NCI-H1436 (cell line): ENCODE data around the gene OTUB1.

Experiments
- DNase-seq: peaks from one replicate; lab custom pipeline; 2025; lab: John Stamatoyannopoulos, UW

Gene OTUB1

DNA sequence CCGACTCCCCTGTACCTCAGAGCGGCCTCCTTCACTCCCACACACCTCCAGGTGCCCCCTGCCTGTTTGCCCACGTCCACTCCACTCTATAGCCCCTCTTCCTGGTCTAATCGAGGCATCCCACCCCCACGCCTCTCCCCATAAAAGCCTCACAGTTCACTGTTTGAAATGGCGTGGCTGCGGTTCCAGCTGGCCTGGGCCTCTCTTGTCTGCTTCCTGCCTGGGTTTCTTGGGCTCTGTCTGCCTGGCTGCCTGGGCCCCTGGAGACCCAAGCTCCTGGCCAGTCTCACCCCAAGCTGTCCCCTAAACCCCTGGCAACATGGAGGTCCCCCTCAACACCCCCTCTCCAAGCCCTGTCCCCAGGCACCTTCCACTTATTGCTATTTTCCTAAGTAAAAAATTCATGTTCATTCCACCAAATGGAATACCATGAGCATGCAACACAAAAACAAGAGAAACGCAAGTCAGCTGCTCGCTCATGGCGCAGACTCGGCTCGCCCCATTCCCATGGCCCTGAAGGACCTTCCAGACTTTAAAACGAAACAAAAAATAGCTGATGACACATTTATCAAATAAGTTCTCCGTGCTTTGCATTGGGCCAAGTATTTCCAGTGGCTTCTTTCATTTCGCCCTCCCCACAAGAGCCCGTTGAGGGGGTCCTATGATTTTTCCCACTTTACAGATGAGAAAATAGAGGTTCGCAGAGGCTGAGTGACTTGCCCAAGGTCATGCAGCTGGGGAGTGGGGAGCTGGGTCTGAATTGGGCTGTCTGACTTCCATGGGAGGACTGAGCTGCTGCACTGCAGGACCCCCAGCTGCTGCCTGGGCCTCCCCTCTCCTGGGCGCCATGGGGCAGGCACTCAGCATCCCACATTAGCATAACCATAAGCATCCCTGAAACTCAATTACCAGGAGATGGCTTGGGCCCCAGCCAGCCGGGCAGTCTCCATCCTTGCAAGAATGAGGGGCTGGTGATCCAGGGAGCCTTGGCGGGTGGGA lies 37.8 kb downstream of the OTUB1 start:
- no peak for DNase-seq

- no peak for DNase-seq
Observed at GRCh38 chr11:64025205-64025604, 39.0 kb downstream of the OTUB1 start.

DNA sequence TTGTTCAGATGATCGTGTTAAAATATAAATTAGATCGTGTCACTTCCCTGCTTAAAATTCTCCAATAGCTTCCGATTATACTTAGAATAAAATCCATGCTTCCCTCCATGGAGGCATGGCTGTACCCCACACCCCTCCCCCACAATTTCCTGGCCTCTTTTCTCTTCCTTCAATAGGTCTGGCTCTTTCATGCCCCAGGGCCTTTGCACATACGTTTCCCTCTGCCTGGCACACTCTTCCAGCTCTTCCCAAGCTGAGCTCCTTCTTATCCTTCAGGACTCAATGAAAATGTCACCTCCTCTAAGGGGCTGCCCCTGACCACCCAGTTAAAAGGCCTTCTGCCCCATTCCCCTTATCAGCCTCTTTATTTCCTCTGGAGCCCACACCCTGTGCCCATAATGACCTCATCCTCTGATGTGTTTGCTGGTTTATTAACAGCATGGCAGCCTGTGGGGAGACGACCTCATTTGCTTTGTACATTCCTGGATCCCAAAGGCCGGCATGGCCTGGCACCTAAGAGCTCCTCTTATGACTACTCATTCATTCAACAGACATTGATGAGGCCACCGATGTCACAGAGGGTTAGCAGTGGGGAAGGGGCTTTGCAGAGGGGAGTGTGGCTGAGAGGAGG lies 40.5 kb downstream of the OTUB1 start:
- no peak for DNase-seq

DNA sequence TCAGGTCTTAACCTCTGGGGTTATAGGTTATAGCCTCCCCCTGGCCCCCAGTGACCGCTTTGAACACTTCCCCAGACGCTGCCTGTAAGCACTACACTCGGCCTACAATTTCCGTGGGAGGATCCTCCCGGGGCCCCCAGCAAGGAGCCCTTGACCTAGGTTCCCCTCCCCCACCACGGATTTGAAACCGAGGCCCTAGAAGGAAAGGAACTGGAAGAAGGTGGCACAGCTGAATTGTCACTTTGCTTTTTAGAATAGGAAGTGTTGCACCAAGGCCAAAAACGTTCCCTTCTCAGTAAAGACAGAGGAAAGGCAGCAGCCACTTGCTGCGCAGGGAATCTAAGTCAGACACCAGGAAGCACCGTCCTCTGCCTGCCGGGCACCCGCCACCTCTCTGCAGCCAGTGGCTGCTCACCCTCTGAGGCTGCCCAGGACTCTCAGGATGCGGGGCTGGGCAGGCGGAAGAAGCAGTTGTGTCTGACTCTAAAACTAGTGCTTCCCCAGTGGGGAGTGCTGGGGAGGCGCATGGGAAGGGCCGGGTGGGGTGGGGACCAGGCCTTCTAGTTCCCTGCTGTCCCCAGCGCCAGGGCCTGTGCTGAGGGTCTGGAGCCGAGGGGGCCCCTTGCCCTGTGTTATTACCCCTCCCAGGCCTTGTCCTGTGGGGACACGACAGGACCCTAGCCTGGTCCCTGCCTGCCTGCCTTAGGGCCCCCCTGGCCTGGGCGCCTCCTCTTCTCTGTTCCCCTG lies 41.6 kb downstream of the OTUB1 start:
- DNase-seq = no peak

DNA sequence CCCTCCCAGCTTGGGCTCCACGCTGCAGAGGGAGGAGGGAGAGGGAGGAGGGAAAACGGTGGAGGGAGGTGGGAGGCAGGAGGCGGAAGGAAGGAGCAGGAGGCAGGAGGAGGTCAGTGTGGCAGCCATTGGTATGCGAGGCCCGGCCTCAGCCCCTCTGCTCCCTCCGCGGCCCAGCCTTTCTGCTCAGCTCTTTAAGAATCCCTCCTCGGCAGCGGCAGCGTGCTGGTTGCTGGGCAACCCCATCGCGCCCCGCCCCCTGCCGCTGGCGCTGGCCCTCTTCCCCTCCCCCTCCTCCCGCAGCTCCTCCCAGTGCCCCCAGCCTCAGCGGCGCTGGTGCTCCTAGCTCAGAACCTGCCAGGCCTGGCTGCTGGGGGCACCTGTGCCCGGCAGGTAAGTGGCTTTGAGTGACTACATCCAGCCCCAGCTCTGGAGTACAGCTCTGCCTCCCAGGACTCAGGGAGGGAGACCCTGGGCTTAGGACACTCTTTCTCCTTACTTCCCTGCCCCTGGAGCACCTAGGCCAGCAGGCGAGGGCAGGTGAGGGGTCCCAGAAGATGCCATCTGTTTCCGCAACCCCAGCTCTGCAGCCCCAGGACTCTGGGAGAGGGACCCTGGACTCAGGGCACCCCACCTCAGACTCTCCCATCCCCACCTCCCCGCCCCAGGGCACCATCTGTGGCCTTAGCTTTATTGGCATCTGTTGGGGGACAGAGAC lies 42.3 kb downstream of the OTUB1 start:
- peak; percentile 64 for DNase-seq

GRCh38 chr11:64029773-64030172 lies 43.5 kb downstream of the OTUB1 start:
- no peak for DNase-seq

DNA sequence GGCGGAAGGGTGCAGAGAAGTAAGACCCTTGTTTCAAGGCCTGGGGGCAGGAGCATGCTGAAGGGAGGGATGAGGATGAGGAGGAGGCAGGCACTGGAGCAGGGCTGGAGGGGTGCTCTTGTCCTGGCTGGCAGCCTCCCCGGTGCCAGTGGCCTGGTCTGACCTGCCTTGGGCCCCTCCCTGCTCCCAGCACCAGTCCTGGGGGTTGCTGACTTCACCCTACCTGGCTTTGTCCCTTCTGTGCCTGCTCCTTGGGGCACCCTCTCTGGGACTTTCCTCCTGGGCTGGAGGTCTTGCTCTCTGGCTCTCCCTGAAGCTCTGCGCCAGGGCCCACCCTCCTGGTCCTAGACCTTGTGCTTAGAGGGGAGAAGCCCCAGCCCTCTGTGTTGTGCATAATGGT lies 44.8 kb downstream of the OTUB1 start:
- DNase-seq = no peak

GRCh38 chr11:64032050-64032449 lies 45.8 kb downstream of the OTUB1 start:
- DNase-seq = no peak

GRCh38 chr11:64034411-64034811 lies 48.2 kb downstream of the OTUB1 start:
- DNase-seq = no peak

DNA sequence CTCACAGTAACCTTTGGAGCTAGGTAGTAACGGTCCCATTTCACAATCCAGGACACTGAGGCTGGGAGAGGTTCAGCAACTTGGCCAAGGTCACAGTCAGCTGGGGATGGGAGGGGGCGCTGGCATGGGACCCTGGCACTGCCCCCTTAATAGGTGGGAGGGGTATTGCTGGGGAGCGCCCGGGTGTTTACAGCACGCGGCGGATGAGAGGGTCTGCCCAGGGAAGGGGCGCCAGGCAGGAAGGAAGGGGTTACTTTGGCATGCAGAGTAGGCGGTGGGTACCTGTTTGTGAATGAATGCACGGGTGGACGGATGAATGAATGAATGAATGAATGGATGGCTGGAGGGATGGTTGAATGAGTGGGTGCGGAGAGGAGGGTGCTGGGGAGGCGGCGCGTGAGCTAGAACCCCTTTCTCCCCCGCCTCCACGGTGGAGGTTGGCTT lies 48.9 kb downstream of the OTUB1 start:
- DNase-seq = no peak

GRCh38 chr11:64035576-64035975 lies 49.3 kb downstream of the OTUB1 start, which contains the start of gene FLRT1:
TSS of gene FLRT1 (plus strand) at chr11:64035931. CDS start at chr11:64116268, 80,337 bp downstream.
- DNase-seq = no peak

DNA sequence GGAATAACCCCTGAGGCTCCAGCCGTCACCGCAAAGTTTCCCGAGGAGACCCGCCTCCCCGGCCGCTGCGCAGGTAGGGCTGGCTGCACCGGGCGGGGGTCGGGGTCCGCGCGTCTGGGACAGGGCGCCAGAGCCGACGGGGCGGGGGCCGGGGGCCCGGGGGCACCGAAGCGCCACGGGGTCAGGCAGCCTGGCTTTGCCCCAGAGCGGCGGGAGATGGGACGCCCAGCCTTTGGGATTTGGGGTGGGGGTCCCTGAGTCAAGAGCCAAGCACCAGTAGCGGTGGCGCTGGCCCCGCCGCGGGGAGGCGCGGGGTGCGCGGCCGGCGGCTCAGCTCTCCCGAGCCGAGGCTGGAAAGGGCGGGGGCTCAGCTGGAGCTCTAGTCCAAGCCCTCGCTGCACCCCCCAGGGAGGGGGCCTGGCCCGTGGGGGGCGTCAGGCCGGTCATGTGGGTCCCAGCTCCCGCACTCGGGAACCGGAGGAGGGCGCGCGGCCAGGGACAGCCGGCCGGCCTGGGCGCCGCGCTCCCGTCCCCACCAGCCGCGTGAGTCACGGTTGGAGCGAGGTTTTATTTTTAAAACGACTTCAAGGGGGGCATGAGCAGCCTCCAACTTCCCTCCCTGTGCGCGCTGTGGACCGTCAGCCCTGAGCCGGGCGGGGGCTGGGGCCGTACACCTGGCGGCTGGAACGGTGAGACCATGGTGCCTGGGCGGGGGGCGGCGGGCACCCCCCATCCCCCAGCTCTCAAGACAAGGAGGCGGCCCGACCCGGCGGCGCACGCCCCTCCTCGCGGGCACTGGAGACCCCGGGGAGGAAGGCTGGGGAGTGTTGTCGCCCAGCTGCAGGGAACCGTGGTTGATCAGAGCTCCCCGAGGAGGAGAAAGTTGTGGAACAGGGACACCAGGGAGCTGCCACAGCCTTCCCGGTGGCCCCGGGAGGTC lies 50.1 kb downstream of the OTUB1 start:
- DNase-seq = no peak

- DNase-seq = no peak
Observed at GRCh38 chr11:64037027-64037634, 50.9 kb downstream of the OTUB1 start.

DNA sequence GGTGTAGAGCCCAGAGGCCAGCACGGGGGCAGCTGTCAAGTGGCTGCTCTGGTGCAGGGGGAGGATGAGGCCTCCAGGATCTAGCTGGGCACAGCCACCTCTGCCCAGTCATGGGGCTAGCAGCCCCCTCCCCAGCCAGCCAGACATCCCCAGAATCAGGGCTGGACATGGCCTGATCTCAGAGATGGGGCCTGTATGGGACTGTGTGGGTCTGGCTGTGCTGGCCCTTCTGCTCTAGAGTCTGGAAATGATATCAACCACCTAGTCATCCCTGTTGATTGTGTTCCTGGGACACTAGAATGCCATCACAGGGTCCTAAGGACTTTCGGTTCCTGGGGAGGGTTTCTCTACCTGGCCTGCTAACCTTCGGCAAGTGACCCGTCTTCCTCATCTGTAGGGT lies 52.3 kb downstream of the OTUB1 start:
- DNase-seq = no peak

DNA sequence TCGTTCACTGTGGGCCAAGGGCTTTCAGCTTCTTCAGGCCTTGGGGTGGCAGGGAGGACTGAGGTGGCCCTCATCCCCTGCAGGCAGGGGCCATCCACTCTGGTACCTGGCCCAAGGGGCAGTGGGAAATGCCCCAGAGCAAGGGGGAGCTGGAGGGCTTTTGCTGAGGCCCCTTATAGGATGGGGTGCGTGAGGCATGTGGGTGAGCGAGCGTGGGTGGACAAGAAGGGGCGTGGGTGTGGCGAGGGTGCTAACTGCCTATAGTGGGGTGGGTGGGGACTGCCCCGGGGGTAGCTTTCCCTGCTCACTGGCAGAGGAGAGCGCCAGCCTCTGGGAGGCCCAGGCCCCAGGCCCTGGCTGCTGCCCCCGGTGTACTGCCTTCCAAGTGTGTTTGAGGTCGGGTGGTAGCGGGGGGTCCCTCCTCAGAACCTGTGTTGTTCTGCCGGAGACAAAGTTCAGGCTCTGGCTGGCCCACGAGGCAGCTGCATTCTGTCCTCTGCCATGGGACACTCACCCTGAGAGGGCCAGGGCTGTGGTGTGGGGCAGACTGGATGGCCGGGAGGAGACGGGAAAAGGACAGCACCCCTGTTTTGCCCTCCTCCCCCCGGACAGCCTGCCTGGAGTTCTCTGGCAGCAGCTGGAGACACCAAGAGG lies 52.9 kb downstream of the OTUB1 start:
- DNase-seq = no peak

DNA sequence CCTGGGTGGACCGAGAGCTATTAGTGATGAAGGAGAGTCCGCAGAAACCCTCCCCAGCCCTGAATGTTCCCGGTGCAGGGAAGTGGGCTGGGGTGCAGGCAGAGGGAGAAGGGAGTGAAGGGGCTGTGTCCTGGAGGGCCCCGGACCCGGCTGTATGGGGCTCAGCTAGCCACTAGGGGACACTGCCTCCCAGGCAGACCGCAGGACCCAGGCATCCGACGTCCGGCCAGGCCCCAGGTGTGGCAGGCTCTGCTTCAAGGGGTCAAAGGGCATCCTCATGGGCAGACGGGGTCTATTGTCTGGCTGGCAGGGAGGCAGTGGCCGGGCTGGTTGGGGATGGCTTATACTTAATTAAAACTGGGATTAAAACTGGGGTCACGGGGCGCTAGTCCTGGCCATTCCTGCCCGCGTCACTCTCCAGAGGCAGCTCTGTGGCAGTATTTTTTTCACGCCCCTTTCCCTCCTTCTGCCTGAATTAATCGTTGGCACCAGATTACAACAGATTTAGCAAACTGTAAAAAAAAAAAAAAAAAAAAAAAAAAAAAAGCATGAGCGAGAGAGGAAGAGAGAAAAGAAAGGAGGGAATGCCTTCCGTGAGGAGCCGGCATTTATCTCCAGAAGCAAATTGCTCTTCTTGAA lies 54.6 kb downstream of the OTUB1 start:
- DNase-seq = no peak

- no peak for DNase-seq
Observed at GRCh38 chr11:64041846-64042245, 55.6 kb downstream of the OTUB1 start.

- DNase-seq = no peak
Observed at GRCh38 chr11:64042301-64042700, 56.1 kb downstream of the OTUB1 start.

DNA sequence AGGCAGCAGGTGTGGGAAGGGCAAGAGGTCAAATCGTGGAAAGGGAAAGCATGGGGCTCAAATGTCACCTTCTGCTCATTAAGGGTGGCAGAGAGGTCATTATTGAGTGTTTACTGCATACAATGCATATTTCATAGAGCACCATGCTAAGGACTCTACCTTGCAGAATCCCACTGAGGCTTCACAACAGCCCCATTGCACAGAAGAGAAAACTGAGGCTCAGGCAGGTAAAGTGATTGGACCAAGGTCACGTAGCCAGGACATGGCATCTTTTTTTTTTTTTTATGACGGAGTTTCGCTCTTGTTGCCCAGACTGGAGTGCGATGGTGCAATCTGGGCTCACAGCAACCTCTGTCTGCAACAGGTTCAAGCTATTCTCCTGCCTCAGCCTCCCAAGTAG lies 57.3 kb downstream of the OTUB1 start:
- no peak for DNase-seq
